GM10266 (cell line): ENCODE results near the gene CACNA1G.

ENCODE experiments used
- DNase-seq: peaks from one replicate; pipeline ENCODE4 v3.0.0; 2012; ENCODE audit errors: extremely low spot score
- CTCF ChIP-seq: IDR thresholded peaks from 2 replicates; pipeline ENCODE4 v1.5.1; 2012; ENCODE audit warnings: mild to moderate bottlenecking, low read depth; ENCODE audit not compliant: control insufficient read depth, insufficient read depth; ENCODE audit errors: missing control alignments

Gene CACNA1G

GRCh38 chr17:50547736-50548083 lies 12.8 kb upstream of the CACNA1G start:
- no peak for TF ChIP-seq CTCF
- DNase-seq = no peak

- no peak for DNase-seq
- no peak for TF ChIP-seq CTCF
Measured at GRCh38 chr17:50548831-50549230, 11.7 kb upstream of the CACNA1G start.

- TF ChIP-seq CTCF = no peak
Measured at GRCh38 chr17:50549256-50549941, 11.1 kb upstream of the CACNA1G start.

GRCh38 chr17:50549969-50550368 lies 10.5 kb upstream of the CACNA1G start:
- DNase-seq = no peak
- no peak for TF ChIP-seq CTCF

More at GRCh38 chr17:50549256-50549941, 11.1 kb upstream of the CACNA1G start:
- DNase-seq = no peak

- no peak for DNase-seq
- TF ChIP-seq CTCF = peak; percentile 60
Measured at GRCh38 chr17:50550661-50551432, 9.7 kb upstream of the CACNA1G start.

- no peak for DNase-seq
- no peak for TF ChIP-seq CTCF
Measured at GRCh38 chr17:50551433-50551815, 9.1 kb upstream of the CACNA1G start.

GRCh38 chr17:50551884-50552283 lies 8.6 kb upstream of the CACNA1G start:
- DNase-seq = no peak
- no peak for TF ChIP-seq CTCF
